OCI-LY7 (cell line): ENCODE results near the gene MAN2B1. TPM values are rescaled to one million over a fixed set of nuclear protein-coding genes. Genes with fewer than 3 reads are reported as not detected.

Experiments
- BruUV-seq: library from RNA; stranded (reverse); fragments of 400-500 nt; replicated peaks from 2 replicates; lab custom pipeline; 2021; lab: Mats Ljungman, UMichigan
- CTCF ChIA-PET: fragments of 300-600 bp; sonication (Branson Sonifier 250); formaldehyde crosslinking; loops from one replicate; lab custom pipeline; 2022; ENCODE audit warnings: antibody characterized with exemption; ENCODE audit not compliant: unreplicated experiment; lab: Charles Lee
- POLR2A ChIA-PET: fragments of 300-600 bp; sonication (Branson Sonifier 250); formaldehyde crosslinking; loops from one replicate; lab custom pipeline; 2022; ENCODE audit warnings: antibody characterized with exemption; lab: Charles Lee
- DNase-seq: peaks from one replicate; pipeline ENCODE4 v3.0.0-alpha.2; 2015; ENCODE audit warnings: low spot score
- H2AFZ ChIP-seq: fragments of 200-600 bp; sonication (generic), shearing (Covaris generic); 2 replicates; pipeline ENCODE4 v1.6.1; 2014; ENCODE audit warnings: mild to moderate bottlenecking, antibody characterized with exemption, low read length, moderate library complexity
- H3K27ac ChIP-seq: fragments of 200-600 bp; sonication (generic); 2 replicates; pipeline ENCODE4 v1.5.1; 2014; ENCODE audit warnings: mixed run types, low read depth, mild to moderate bottlenecking, moderate library complexity, low read length, inconsistent platforms; ENCODE audit not compliant: poor library complexity, severe bottlenecking
- H3K36me3 ChIP-seq: fragments of 200-600 bp; sonication (generic); 2 replicates; pipeline ENCODE4 v1.6.1; 2014; ENCODE audit warnings: mild to moderate bottlenecking, antibody characterized with exemption, low read length, moderate library complexity, mixed read lengths; ENCODE audit not compliant: insufficient read depth
- H3K4me1 ChIP-seq: fragments of 200-600 bp; sonication (generic); 2 replicates; pipeline ENCODE4 v1.5.1; 2014; ENCODE audit warnings: mild to moderate bottlenecking, low read length; ENCODE audit not compliant: insufficient read depth, poor library complexity, severe bottlenecking
- H3K4me2 ChIP-seq: fragments of 200-600 bp; sonication (generic); 2 replicates; pipeline ENCODE4 v1.6.1; 2014; ENCODE audit warnings: mild to moderate bottlenecking, low read length
- H3K4me3 ChIP-seq: fragments of 200-600 bp; sonication (generic); 2 replicates; pipeline ENCODE4 v1.5.1; 2014; ENCODE audit warnings: mild to moderate bottlenecking, low read depth, low read length; ENCODE audit not compliant: poor library complexity, severe bottlenecking
- H3K79me2 ChIP-seq: fragments of 200-600 bp; sonication (generic); 2 replicates; pipeline ENCODE4 v1.6.1; 2016; ENCODE audit warnings: low read depth, mild to moderate bottlenecking, low read length, moderate library complexity, mixed read lengths; ENCODE audit not compliant: insufficient read depth
- H3K9me2 ChIP-seq: fragments of 200-600 bp; sonication (generic); 2 replicates; pipeline ENCODE4 v1.6.1; 2016; ENCODE audit warnings: mild to moderate bottlenecking, low read length, mixed read lengths; ENCODE audit not compliant: insufficient read depth
- H3K9me3 ChIP-seq: fragments of 200-600 bp; sonication (generic); 2 replicates; pipeline ENCODE4 v1.6.1; 2014; ENCODE audit warnings: mild to moderate bottlenecking, mixed run types, low read length, mixed read lengths
- H4K20me1 ChIP-seq: fragments of 200-600 bp; sonication (generic); 2 replicates; pipeline ENCODE4 v1.6.1; 2014; ENCODE audit warnings: mild to moderate bottlenecking, antibody characterized with exemption, low read length, moderate library complexity, mixed read lengths; ENCODE audit not compliant: insufficient read depth
- EZH2phosphoT487 ChIP-seq: fragments of 200-600 bp; sonication (generic); IDR thresholded peaks from 2 replicates; pipeline ENCODE4 v1.6.1; 2018; ENCODE audit warnings: low read depth, borderline replicate concordance, mild to moderate bottlenecking, mixed run types, antibody characterized with exemption, low read length, moderate library complexity, mixed read lengths
- intact Hi-C: fragments of 100-400 bp; cut with micrococcal nuclease; formaldehyde crosslinking; loops from one replicate; pipeline ENCODE4 v1.10.0; 2022; ENCODE audit not compliant: unreplicated experiment
- total RNA-seq, 2 experiments: library from RNA; depleted of rRNA in 1 of 2; stranded (reverse); fragments of >200 nt in 1 of 2; shearing (Covaris generic) in 1 of 2; gene quantifications; 2 replicates each; pipeline ENCODE4 v1.2.3, GENCODE V29; 2014 to 2022
- TF ChIP-seq, protein P1 (sequence below): fragments of 200-600 bp; sonication (generic); conservative IDR thresholded peaks from 2 replicates; pipeline ENCODE4 v1.5.1; 2014; ENCODE audit warnings: mild to moderate bottlenecking, antibody characterized with exemption, low read length, moderate library complexity, mixed read lengths

Gene MAN2B1
- total RNA-seq, 2 experiments from 2014 or later = 29.1 to 88.7 TPM

DNA sequence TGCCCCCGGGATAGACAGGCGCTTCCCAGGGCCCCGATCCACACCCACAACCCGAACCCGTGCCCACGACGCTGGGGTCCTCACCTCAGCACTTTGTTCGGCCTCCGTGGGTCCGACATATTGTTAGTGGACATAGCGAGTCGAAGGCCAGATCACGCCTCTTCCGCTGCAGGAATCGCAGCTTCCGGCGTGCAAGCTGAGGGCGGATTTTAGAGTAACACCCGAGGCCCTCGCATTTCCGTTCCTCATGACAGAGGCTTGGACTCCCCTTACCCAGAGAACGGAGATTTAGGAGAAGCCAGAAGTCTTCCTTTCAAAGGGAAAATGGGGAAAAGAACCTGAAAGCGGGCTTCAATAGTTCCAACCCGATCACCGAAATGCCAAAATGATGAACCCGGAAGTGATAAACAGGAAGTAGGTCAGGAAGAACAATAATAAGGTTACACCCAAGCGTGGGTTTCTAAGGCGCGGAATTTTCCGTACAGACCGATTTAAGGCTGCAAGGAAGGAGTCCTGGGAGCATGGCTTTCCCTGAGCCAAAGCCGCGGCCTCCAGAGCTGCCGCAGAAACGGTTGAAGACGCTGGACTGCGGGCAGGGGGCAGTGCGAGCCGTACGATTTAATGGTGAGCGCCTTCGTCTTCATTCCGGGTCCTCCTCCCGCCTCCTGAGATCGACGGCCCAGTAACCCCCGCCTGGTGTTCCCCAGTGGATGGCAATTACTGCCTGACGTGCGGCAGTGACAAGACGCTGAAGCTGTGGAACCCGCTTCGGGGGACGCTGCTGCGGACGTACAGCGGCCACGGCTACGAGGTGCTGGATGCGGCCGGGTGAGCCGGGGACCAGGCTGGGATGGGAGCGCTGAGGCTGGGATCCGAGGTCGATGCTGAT lies 3.0 kb upstream of the MAN2B1 start:
- intact Hi-C loops = loop anchor here (1.0 to 5.0 kb wide), 2 partner anchors 12 to 792 kb away; partner anchors contain the start of gene DHPS
- Histone ChIP-seq H3K36me3 (peaks cover 32% of the 10 kb centered on the region; the same call in 1 of the 2 replicates), H3K9me2 (no peaks in the 10 kb centered on the region), H3K4me1 (peaks cover 37% of the 10 kb centered on the region), H3K27ac (peak overlapping the region; percentile 64), H3K4me3 (peak overlapping the region; percentile 96), H2AFZ (peak overlapping the region; percentile 81), H3K9me3 (no peaks in the 10 kb centered on the region), H4K20me1 (no peaks in the 10 kb centered on the region), H3K4me2 (peak overlapping the region; percentile 90), H3K79me2 (peaks cover 27% of the 10 kb centered on the region; the same call in 1 of the 2 replicates)
- BruUV-seq = TSS peak; percentile 74
- no peak for TF ChIP-seq EZH2phosphoT487
- TF ChIP-seq, protein P1, sequence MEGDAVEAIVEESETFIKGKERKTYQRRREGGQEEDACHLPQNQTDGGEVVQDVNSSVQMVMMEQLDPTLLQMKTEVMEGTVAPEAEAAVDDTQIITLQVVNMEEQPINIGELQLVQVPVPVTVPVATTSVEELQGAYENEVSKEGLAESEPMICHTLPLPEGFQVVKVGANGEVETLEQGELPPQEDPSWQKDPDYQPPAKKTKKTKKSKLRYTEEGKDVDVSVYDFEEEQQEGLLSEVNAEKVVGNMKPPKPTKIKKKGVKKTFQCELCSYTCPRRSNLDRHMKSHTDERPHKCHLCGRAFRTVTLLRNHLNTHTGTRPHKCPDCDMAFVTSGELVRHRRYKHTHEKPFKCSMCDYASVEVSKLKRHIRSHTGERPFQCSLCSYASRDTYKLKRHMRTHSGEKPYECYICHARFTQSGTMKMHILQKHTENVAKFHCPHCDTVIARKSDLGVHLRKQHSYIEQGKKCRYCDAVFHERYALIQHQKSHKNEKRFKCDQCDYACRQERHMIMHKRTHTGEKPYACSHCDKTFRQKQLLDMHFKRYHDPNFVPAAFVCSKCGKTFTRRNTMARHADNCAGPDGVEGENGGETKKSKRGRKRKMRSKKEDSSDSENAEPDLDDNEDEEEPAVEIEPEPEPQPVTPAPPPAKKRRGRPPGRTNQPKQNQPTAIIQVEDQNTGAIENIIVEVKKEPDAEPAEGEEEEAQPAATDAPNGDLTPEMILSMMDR = no peak
- ChIA-PET CTCF (no interaction called here), POLR2A (interaction anchor here (0.6 to 1.6 kb wide), 3 partner anchors 12 to 1841 kb away, joined by 3 to 4 read pairs (median 3); partner anchors contain the start of genes DHPS, ZNF490 and ZNF791)
- peak; percentile 88 for DNase-seq

DNA sequence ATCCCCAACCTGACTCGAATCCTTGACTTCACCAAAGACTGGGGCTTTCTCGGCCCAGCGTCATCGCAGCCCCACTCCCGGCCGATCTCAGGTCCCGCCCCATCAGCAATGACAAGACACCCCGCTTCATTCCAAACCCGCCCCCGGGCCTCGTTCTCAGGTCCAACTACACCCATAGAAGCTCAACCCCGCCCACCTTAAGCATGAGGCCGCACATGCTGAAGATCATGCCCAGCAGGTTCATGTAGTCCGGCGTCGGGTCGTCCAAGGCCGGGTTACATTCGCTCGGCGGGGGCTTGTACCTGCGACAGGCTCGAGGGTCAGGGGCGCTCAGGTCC lies 2.4 kb upstream of the MAN2B1 start:
- H3K4me3 ChIP-seq = peak overlapping the region; percentile 96

More for the DNA sequence above, 2.4 kb upstream of the MAN2B1 start:
- Histone ChIP-seq H2AFZ (peak overlapping the region; percentile 81; the same call in 1 of the 2 replicates), H3K4me2 (peak overlapping the region; percentile 90), H3K79me2 (peaks cover 27% of the 10 kb centered on the region; the same call in 1 of the 2 replicates), H3K27ac (peak overlapping the region; percentile 64), H3K9me3 (no peaks in the 10 kb centered on the region), H4K20me1 (no peaks in the 10 kb centered on the region), H3K36me3 (peaks cover 32% of the 10 kb centered on the region; the same call in 1 of the 2 replicates), H3K4me1 (peaks cover 42% of the 10 kb centered on the region), H3K9me2 (no peaks in the 10 kb centered on the region)
- no peak for TF ChIP-seq EZH2phosphoT487
- TF ChIP-seq, protein P1 = no peak
- POLR2A ChIA-PET = interaction anchor here (0.6 to 1.6 kb wide), 3 partner anchors 12 to 1841 kb away, joined by 3 to 4 read pairs (median 3); partner anchors contain the start of genes DHPS, ZNF490 and ZNF791
- CTCF ChIA-PET = no interaction called here
- no peak for DNase-seq
- intact Hi-C loops = loop anchor here (1.0 kb wide), 1 partner anchor 12 kb away; the partner anchor contains the start of gene DHPS
- no TSS peak for BruUV-seq
